ENCODE measurements around the gene MARK1.

MARK1 gene

GRCh38 chr1:220708936-220709801 is 181.2 kb downstream of the MARK1 start:
- no peak overlapping the region for H3K4me3 ChIP-seq (ENCODE audit: low read depth, low read length)

GRCh38 chr1:220710333-220710732 is 182.4 kb downstream of the MARK1 start:
- no peak overlapping the region for H3K4me3 ChIP-seq (ENCODE audit: low read depth, low read length)
- no peak for TF ChIP-seq CTCF (IDR thresholded peaks at IDR 0.05; ENCODE audit: borderline replicate concordance, insufficient read depth, low read depth, low read length)

More at GRCh38 chr1:220708936-220709801, 181.2 kb downstream of the MARK1 start:
- TF ChIP-seq CTCF (IDR thresholded peaks at IDR 0.05; ENCODE audit: borderline replicate concordance, insufficient read depth, low read depth, low read length) = no peak

- TF ChIP-seq CTCF (IDR thresholded peaks at IDR 0.05; ENCODE audit: borderline replicate concordance, insufficient read depth, low read depth, low read length) = no peak
- H3K4me3 ChIP-seq (ENCODE audit: low read depth, low read length) = no peak overlapping the region
Observed at GRCh38 chr1:220711056-220711809, 183.3 kb downstream of the MARK1 start.
